ENCODE measurements around the gene BACH2. TPM values are rescaled to one million over a fixed set of nuclear protein-coding genes. Genes with fewer than 3 reads are reported as not detected.

BACH2 gene
- total and polyA plus RNA-seq, 8 donors, result 0.19 to 10.8 (median 1.4) TPM; not detected in 1

DNA sequence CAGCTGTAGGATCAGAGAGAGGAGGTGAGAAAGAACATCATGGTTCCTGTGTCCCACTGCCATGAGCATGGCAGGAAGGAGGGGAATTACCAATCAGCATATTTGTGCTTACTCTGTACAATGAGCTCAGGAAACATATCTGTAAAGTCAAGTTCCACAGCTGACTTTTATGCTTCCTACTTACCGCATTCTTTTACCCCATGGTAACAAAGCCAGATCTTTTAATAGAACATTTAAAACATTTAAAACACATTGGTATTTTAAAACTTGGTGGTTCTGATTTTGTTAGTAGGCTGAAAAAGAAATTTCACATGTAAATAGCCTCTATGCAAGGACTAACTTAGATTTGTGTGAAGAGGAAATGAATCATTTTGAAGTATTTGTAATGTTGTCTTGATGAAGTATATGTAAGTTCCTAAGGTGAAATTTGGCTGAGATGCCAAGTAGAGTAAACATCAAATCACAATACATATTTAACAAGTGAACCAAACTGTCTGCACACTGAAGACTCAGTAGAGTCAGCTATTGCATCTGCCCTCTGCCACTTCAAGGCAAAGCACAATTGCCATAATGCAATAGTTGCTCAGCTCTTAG lies 287.6 kb downstream of the BACH2 start:
- intact Hi-C loops (cut with DNase I; ENCODE audit: low total_unique reads), result no loop called here
- Histone ChIP-seq H3K9me3 (no peaks in the 10 kb centered on the region), H3K27me3 (no peaks in the 10 kb centered on the region), H3K27ac (no peak overlapping the region), H3K36me3 (no peaks in the 10 kb centered on the region), H3K4me3 (no peak overlapping the region), H3K4me1 (no peaks in the 10 kb centered on the region)
- TF ChIP-seq POLR2A (IDR thresholded peaks at IDR 0.05), result no peak
- no peak for TF ChIP-seq EP300 (IDR thresholded peaks at IDR 0.05)
- no peak for TF ChIP-seq POLR2AphosphoS5 (IDR thresholded peaks at IDR 0.05)
- TF ChIP-seq, protein P1, sequence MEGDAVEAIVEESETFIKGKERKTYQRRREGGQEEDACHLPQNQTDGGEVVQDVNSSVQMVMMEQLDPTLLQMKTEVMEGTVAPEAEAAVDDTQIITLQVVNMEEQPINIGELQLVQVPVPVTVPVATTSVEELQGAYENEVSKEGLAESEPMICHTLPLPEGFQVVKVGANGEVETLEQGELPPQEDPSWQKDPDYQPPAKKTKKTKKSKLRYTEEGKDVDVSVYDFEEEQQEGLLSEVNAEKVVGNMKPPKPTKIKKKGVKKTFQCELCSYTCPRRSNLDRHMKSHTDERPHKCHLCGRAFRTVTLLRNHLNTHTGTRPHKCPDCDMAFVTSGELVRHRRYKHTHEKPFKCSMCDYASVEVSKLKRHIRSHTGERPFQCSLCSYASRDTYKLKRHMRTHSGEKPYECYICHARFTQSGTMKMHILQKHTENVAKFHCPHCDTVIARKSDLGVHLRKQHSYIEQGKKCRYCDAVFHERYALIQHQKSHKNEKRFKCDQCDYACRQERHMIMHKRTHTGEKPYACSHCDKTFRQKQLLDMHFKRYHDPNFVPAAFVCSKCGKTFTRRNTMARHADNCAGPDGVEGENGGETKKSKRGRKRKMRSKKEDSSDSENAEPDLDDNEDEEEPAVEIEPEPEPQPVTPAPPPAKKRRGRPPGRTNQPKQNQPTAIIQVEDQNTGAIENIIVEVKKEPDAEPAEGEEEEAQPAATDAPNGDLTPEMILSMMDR (IDR thresholded peaks at IDR 0.05), result no peak
- WGBS, 5 donors, result 52 to 80% (median 68%) methylated on average over 1 of the region's 1 CpG
- no peak for DNase-seq

DNA sequence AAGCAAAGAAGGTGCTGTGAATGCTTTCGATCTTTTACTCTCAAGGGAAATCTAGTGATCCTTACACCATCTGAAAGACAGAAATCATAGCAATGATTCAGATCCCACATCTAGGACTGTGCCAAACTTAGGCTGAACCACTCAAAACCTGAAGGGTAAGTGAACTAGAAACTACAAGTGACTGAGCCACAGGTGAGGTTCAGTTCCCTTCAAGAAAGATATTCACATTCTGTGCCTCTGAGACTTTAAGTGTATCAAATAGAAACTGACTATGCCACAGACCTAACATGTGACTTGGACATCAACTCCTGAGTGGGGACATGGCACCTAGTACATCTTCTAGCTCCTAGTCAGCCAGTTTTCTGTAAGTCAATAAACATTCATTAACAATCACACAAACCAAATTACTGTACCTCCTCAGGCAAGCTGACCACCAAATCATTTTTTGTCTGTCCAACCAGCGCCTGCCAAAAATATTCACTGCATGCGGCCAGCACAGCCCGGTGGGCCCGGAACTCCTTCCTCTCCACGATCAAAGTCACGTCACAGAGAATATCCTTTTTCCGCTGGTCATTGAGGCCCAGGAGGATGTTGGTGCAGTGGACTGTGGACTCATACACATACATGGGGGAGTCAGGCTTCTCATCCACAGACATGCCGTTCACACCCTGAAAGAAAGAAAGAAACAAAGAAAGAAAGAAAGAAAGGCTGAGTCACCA lies 288.3 kb downstream of the BACH2 start:
- Histone ChIP-seq H3K4me1 (no peaks in the 10 kb centered on the region), H3K27me3 (no peaks in the 10 kb centered on the region), H3K27ac (no peak overlapping the region), H3K36me3 (no peaks in the 10 kb centered on the region), H3K9me3 (no peaks in the 10 kb centered on the region), H3K4me3 (no peak overlapping the region)
- TF ChIP-seq, protein P1 (IDR thresholded peaks at IDR 0.05), result no peak
- TF ChIP-seq POLR2AphosphoS5 (IDR thresholded peaks at IDR 0.05), result no peak
- DNase-seq, result no peak
- WGBS, 5 donors, result 86 to 92% (median 89%) methylated on average over 9 of the region's 9 CpGs
- intact Hi-C loops (cut with DNase I; ENCODE audit: low total_unique reads), result no loop called here

DNA sequence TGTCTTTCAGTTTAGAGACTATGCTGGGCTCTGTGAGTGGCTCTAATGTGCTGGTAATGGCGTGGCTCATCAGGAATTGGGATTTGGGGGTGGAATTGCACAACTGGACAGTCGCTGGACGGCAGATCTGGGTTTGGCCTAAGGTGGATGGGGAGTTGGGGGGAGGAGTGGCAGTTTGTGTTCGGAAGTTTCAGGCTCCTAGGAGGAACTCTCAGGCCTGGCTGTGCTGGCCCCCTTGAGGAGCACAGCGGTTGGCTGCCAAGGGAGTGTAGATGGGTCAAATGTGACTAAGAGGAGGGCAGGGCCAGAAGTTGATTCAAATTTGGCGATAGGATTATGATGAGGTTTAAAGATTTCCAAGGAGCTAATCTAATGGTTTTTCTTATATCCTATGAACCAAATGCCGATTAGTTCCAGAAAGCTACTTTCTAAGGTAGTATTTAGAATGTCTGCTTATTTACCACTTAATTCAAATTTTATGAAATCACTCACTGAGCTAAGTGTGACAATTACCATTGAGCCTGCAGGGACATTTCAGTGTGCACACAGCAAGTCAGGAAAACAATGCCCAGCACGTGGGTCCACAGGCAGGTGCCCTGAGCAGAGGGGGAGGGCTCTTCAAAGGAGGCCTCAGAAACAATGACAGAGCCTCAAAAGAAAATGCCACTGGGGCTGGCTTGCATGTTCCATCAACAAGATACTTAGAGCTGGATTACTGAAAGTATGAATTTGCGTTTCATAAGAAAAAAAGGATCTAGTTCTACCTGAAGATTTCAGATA lies 291.4 kb downstream of the BACH2 start:
- Histone ChIP-seq H3K27me3 (no peaks in the 10 kb centered on the region), H3K4me1 (peaks cover 0 to under 1% (median 0%) of the 10 kb centered on the region in 4 donors), H3K9me3 (no peaks in the 10 kb centered on the region), H3K4me3 (no peak overlapping the region), H3K27ac (no peak overlapping the region), H3K36me3 (no peaks in the 10 kb centered on the region)
- intact Hi-C loops (cut with DNase I; ENCODE audit: low total_unique reads), result no loop called here
- TF ChIP-seq EP300 (IDR thresholded peaks at IDR 0.05) (no peak), POLR2A (IDR thresholded peaks at IDR 0.05) (no peak), POLR2AphosphoS5 (IDR thresholded peaks at IDR 0.05) (no peak)
- TF ChIP-seq, protein P1 (IDR thresholded peaks at IDR 0.05), result no peak
- no peak for DNase-seq
- WGBS, 5 donors, result 83 to 87% (median 83%) methylated on average over 9 of the region's 9 CpGs

DNA sequence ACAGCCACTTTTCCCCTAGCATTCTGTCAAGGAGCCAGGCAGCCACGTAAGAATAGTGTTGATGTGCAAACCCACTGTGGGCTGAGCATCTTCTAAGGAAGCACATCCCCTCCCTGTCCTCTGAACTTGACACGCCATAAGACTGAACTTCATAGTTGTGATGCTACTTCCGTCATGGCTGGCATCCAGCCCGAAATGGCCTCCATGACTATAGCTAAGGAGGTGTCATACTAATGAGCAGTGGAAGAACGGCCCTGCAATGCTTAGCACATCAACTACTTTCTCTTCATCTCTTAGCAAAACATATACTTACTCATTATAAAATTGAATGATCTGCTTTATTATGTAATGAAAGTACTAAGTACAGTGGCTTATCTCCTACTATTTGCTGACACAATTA lies 292.1 kb downstream of the BACH2 start:
- TF ChIP-seq POLR2AphosphoS5 (IDR thresholded peaks at IDR 0.05), result no peak
- TF ChIP-seq POLR2A (IDR thresholded peaks at IDR 0.05), result no peak
- no peak overlapping the region for H3K4me3 ChIP-seq
- H3K4me1 ChIP-seq, result peaks cover 0 to 8% (median under 1%) of the 10 kb centered on the region in 4 donors
- DNase-seq, result no peak
- 84 to 90% (median 86%) methylated on average over 5 of the region's 5 CpGs for WGBS, 5 donors
- H3K27me3 ChIP-seq, result no peaks in the 10 kb centered on the region
- intact Hi-C loops (cut with DNase I; ENCODE audit: low total_unique reads), result no loop called here
- H3K27ac ChIP-seq, result no peak overlapping the region
- no peaks in the 10 kb centered on the region for H3K36me3 ChIP-seq
- H3K9me3 ChIP-seq, result no peaks in the 10 kb centered on the region

Measured in stomach (tissue), 9 donors.